H1 (cell line): ENCODE results near the gene ELMO2. TPM values are rescaled to one million over a fixed set of nuclear protein-coding genes. Genes with fewer than 3 reads are reported as not detected.

Experiments used
- CTCF ChIA-PET: fragments of 300-600 bp; sonication (Branson Sonifier 250); formaldehyde crosslinking; loops from one replicate; lab custom pipeline; 2021; ENCODE audit not compliant: partially characterized antibody; lab: Charles Lee
- POLR2A ChIA-PET: fragments of 300-600 bp; sonication (Branson Sonifier 250); formaldehyde crosslinking; loops from one replicate; lab custom pipeline; 2021; ENCODE audit warnings: inconsistent platforms; ENCODE audit not compliant: partially characterized antibody; lab: Charles Lee
- DNase-seq, 2 experiments: peaks; one replicate each; pipeline versions ENCODE4 v3.0.0 to v3.0.0-alpha.2; 2010 to 2022; ENCODE audit warnings: low spot score in 2 of 2, low read depth in 1 of 2, mixed read lengths in 1 of 2
- FAIRE-seq: peaks from 2 replicates; lab custom pipeline; 2011; peaks lifted over from hg19 to GRCh38; lab: Jason Lieb, UNC
- H2AFZ ChIP-seq: 2 replicates; pipeline ENCODE4 v1.8.1; 2012; ENCODE audit warnings: low read length, inconsistent platforms
- H2AK5ac ChIP-seq: 2 replicates; pipeline ENCODE4 v1.6.1; 2013; ENCODE audit warnings: low read depth, low read length
- H2BK120ac ChIP-seq: replicated peaks from 2 replicates; pipeline ENCODE3; 2013; ENCODE audit warnings: low read depth, low read length, inconsistent platforms
- H2BK12ac ChIP-seq: 2 replicates; pipeline ENCODE4 v1.6.1; 2013; ENCODE audit warnings: low read depth, low read length
- H2BK15ac ChIP-seq: 2 replicates; pipeline ENCODE4 v1.6.1; 2013; ENCODE audit warnings: low read length
- H2BK20ac ChIP-seq: 2 replicates; pipeline ENCODE4 v1.6.1; 2013; ENCODE audit warnings: low read length
- H2BK5ac ChIP-seq: 2 replicates; pipeline ENCODE4 v1.6.1; 2013; ENCODE audit warnings: low read depth, low read length
- H3K14ac ChIP-seq: 2 replicates; pipeline ENCODE4 v1.6.1; 2013; ENCODE audit warnings: inconsistent platforms; ENCODE audit not compliant: insufficient read length
- H3K18ac ChIP-seq: 2 replicates; pipeline ENCODE4 v1.6.1; 2013; ENCODE audit warnings: low read length; ENCODE audit errors: extremely low read depth
- H3K23ac ChIP-seq: 2 replicates; pipeline ENCODE4 v1.6.1; 2013; ENCODE audit warnings: inconsistent platforms; ENCODE audit not compliant: insufficient read length
- H3K23me2 ChIP-seq: 2 replicates; pipeline ENCODE4 v1.6.1; 2013; ENCODE audit warnings: low read depth, low read length
- H3K27ac ChIP-seq: 2 replicates; pipeline ENCODE4 v1.6.1; 2011; ENCODE audit warnings: low read depth, low read length, inconsistent platforms
- H3K27me3 ChIP-seq, 4 experiments: replicated peaks in 1 of 4; 1 replicate in 1 of 4; 2 replicates in 3 of 4; pipeline versions ENCODE4 v1.6.1 to v1.8.1; 2011 to 2013; ENCODE audit warnings: low read length in 3 of 4, mild to moderate bottlenecking in 3 of 4, inconsistent platforms in 2 of 4, mixed read lengths in 2 of 4, moderate library complexity in 1 of 4; ENCODE audit not compliant: control insufficient read depth in 3 of 4, insufficient read depth in 3 of 4; ENCODE audit errors: extremely low read depth in 1 of 4
- H3K36me3 ChIP-seq, 4 experiments: 2 replicates each; pipeline versions ENCODE4 v1.6.1 to v1.8.1; 2011 to 2013; ENCODE audit warnings: mild to moderate bottlenecking in 4 of 4, low read length in 3 of 4, moderate library complexity in 2 of 4, control low read depth in 1 of 4, inconsistent platforms in 1 of 4; ENCODE audit not compliant: insufficient read depth in 4 of 4, control insufficient read depth in 2 of 4
- H3K4ac ChIP-seq: replicated peaks from 2 replicates; pipeline ENCODE3; 2013; ENCODE audit warnings: low read length, low read depth, mixed read lengths, inconsistent platforms; ENCODE audit not compliant: insufficient read length
- H3K4me1 ChIP-seq, 4 experiments: replicated peaks in 1 of 4; 1 replicate in 1 of 4; 2 replicates in 3 of 4; pipeline versions ENCODE4 v1.6.1 to v1.8.1; 2011 to 2013; ENCODE audit warnings: low read length in 3 of 4, inconsistent platforms in 2 of 4, mixed read lengths in 1 of 4; ENCODE audit not compliant: insufficient read depth in 4 of 4, control insufficient read depth in 3 of 4
- H3K4me2 ChIP-seq, 2 experiments: 2 replicates each; pipeline versions ENCODE4 v1.6.1 to v1.8.1; 2011 to 2013; ENCODE audit warnings: low read depth in 2 of 2, low read length in 2 of 2, control low read depth in 1 of 2, inconsistent platforms in 1 of 2, mild to moderate bottlenecking in 1 of 2; ENCODE audit not compliant: insufficient read depth in 1 of 2
- H3K4me3 ChIP-seq, 4 experiments: fragments of 200-600, 300-600 bp in 1 of 4; sonication (generic), shearing (Covaris generic), sonication (Bioruptor Twin) in 1 of 4; 2 replicates each; pipeline versions ENCODE4 v1.5.1 to v1.8.1; 2011 to 2016; ENCODE audit warnings: low read length in 4 of 4, low read depth in 3 of 4, control low read depth in 2 of 4, inconsistent platforms in 2 of 4, mild to moderate bottlenecking in 2 of 4, mixed read lengths in 1 of 4, moderate library complexity in 1 of 4; ENCODE audit not compliant: insufficient read depth in 2 of 4; ENCODE audit errors: extremely low read depth in 1 of 4
- H3K56ac ChIP-seq: replicated peaks from 2 replicates; pipeline ENCODE3; 2013; ENCODE audit warnings: low read depth, mild to moderate bottlenecking, mixed read lengths, low read length, inconsistent platforms; ENCODE audit not compliant: insufficient read length
- H3K79me1 ChIP-seq: 2 replicates; pipeline ENCODE4 v1.6.1; 2013; ENCODE audit warnings: low read depth, low read length, control low read depth
- H3K79me2 ChIP-seq, 2 experiments: 2 replicates each; pipeline versions ENCODE4 v1.6.1 to v1.8.1; 2012 to 2013; ENCODE audit warnings: low read length in 2 of 2, mild to moderate bottlenecking in 2 of 2, inconsistent platforms in 1 of 2; ENCODE audit not compliant: insufficient read depth in 2 of 2, control insufficient read depth in 1 of 2
- H3K9ac ChIP-seq, 4 experiments: replicated peaks in 1 of 4; 1 replicate in 1 of 4; 2 replicates in 3 of 4; pipeline versions ENCODE4 v1.6.1 to v1.8.1; 2011 to 2013; ENCODE audit warnings: low read depth in 3 of 4, low read length in 3 of 4, control low read depth in 2 of 4, mild to moderate bottlenecking in 2 of 4, moderate library complexity in 2 of 4, inconsistent platforms in 1 of 4; ENCODE audit errors: extremely low read depth in 1 of 4
- H3K9me3 ChIP-seq, 2 experiments: 2 replicates each; pipeline versions ENCODE4 v1.6.1 to v1.8.1; 2012 to 2013; ENCODE audit warnings: mild to moderate bottlenecking in 2 of 2, moderate library complexity in 2 of 2, control low read depth in 1 of 2, inconsistent platforms in 1 of 2, low read depth in 1 of 2, low read length in 1 of 2, mixed read lengths in 1 of 2; ENCODE audit not compliant: insufficient read depth in 2 of 2
- H4K20me1 ChIP-seq, 2 experiments: replicated peaks in 1 of 2; 2 replicates each; pipeline versions ENCODE3 to v1.8.1; 2011 to 2013; ENCODE audit warnings: inconsistent platforms in 2 of 2, low read length in 2 of 2, mild to moderate bottlenecking in 1 of 2; ENCODE audit not compliant: insufficient read depth in 2 of 2, control insufficient read depth in 1 of 2
- H4K5ac ChIP-seq: 2 replicates; pipeline ENCODE4 v1.6.1; 2013; ENCODE audit warnings: low read length, low read depth, mixed read lengths, inconsistent platforms; ENCODE audit not compliant: insufficient read length
- H4K8ac ChIP-seq: 2 replicates; pipeline ENCODE4 v1.8.0; 2013; ENCODE audit warnings: mild to moderate bottlenecking, moderate library complexity, low read length, inconsistent platforms; ENCODE audit not compliant: insufficient read depth; ENCODE audit errors: extremely low read depth
- H4K91ac ChIP-seq: replicated peaks from 2 replicates; pipeline ENCODE3; 2013; ENCODE audit warnings: low read length, mixed read lengths, inconsistent platforms; ENCODE audit not compliant: insufficient read length
- CHD1 ChIP-seq: IDR thresholded peaks from 2 replicates; pipeline ENCODE4 v1.6.1; 2012; ENCODE audit warnings: low read depth, low read length, improper control_type of control experiment
- CTBP2 ChIP-seq: IDR thresholded peaks from 2 replicates; pipeline ENCODE4 v1.7.0; 2011; ENCODE audit warnings: borderline replicate concordance, mild to moderate bottlenecking, moderate library complexity, mixed read lengths, low read length; ENCODE audit not compliant: insufficient read depth, insufficient read length
- JUND ChIP-seq: IDR thresholded peaks from 2 replicates; pipeline ENCODE4 v1.6.1; 2011; ENCODE audit warnings: mild to moderate bottlenecking, improper control_type of control experiment, low read length
- KDM4A ChIP-seq: IDR thresholded peaks from one replicate; pipeline ENCODE4 v1.7.1; 2012; ENCODE audit warnings: low read depth, mild to moderate bottlenecking, moderate library complexity, low read length, inconsistent platforms; ENCODE audit not compliant: severe bottlenecking
- MAFK ChIP-seq: IDR thresholded peaks from 2 replicates; pipeline ENCODE4 v1.6.1; 2012; ENCODE audit warnings: low read depth, mild to moderate bottlenecking, improper control_type of control experiment, low read length
- NRF1 ChIP-seq: IDR thresholded peaks from 2 replicates; pipeline ENCODE4 v1.6.1; 2011; ENCODE audit warnings: mild to moderate bottlenecking, low read depth, low read length, improper control_type of control experiment
- POLR2AphosphoS5 ChIP-seq: IDR thresholded peaks from 2 replicates; pipeline ENCODE4 v1.6.1; 2011; ENCODE audit warnings: low read depth, low read length
- SP4 ChIP-seq: IDR thresholded peaks from 2 replicates; pipeline ENCODE4 v1.6.1; 2012; ENCODE audit warnings: low read length, inconsistent platforms
- SUZ12 ChIP-seq: fragments of 200-600 bp; sonication (generic); IDR thresholded peaks from 2 replicates; pipeline ENCODE4 v1.6.1; 2012; ENCODE audit warnings: mild to moderate bottlenecking, inconsistent platforms, low read length, moderate library complexity, mixed read lengths
- TAF7 ChIP-seq: optimal IDR thresholded peaks from 2 replicates; pipeline ENCODE3; 2011; ENCODE audit warnings: low read depth, mild to moderate bottlenecking, inconsistent platforms, low read length, moderate library complexity, borderline replicate concordance
- WGBS, 2 experiments: shearing (Covaris generic) in 1 of 2; methylation state at CpG; one replicate each; pipeline versions ENCODE4 v1.1.6 to v1.1.7; 2013 to 2015; ENCODE audit warnings: low lambda C conversion rate in 2 of 2, mixed read lengths in 2 of 2, inconsistent platforms in 1 of 2, low coverage in 1 of 2, missing lambda C conversion rate in 1 of 2; ENCODE audit not compliant: insufficient replicate concordance in 2 of 2, insufficient coverage in 1 of 2, insufficient read length in 1 of 2; ENCODE audit errors: extremely low coverage in 1 of 2, missing lambda C conversion rate in 1 of 2; 5-methylcytosine and 5-hydroxymethylcytosine counted together
- polyA plus RNA-seq, 7 experiments: library from polyadenylated mRNA; depleted of rRNA in 3 of 7; stranded (reverse) in 5 of 7; unstranded in 2 of 7; fragments of >200 nt in 5 of 7; fragments of 200-250 nt in 2 of 7; gene quantifications; 1 replicate in 5 of 7; 2 replicates in 1 of 7; 4 replicates in 1 of 7; pipeline versions ENCODE4 v1.2.1 to v1.2.3, GENCODE V29; 2011 to 2013; ENCODE audit warnings: missing spikeins in 2 of 7, mixed read lengths in 2 of 7
- total RNA-seq: library from RNA; stranded (reverse); fragmentation: NEBNext Ultra II Directional; extraction: Animal tissue kit (Norgen Biotek cat#: 25700); gene quantifications from 2 replicates; pipeline ENCODE4 v1.2.1, GENCODE V29; 2021

The ELMO2 gene
- total and polyA plus RNA-seq, 2 of the 8 experiments (the other 6 are each of a cell fraction or from before 2014, with no cell fraction given): 34.3 to 39.7 TPM

DNA sequence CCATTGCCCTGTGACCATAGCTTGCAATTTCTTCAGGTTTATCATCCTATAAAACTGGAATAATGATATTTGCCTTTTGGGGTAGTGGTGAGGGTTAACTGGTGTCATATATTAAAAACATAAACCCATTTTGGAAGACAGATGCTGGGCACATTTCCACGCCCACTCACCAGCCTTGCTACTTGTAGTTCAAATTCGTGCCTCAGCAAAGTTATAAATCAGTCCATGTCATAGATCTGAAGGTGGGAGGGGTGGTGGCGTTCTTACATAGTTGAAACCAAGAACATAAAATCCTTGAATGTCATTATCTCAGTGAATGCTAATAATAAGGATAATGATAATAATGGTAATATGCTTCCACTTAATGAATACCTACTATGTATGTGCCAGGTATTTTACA lies 9.4 kb upstream of the ELMO2 start:
- Histone ChIP-seq H3K23me2 (no peaks in the 10 kb centered on the region; the same call in 1 of the 2 replicates), H4K91ac (no peak overlapping the region), H2BK12ac (no peak overlapping the region), H3K56ac (no peak overlapping the region), H2BK15ac (no peak overlapping the region), H2AK5ac (no peak overlapping the region), H3K79me2 (no peaks in the 10 kb centered on the region), H3K9me3 (no peaks in the 10 kb centered on the region), H3K36me3 (no peaks in the 10 kb centered on the region), H3K4me2 (no peak overlapping the region), H4K5ac (no peak overlapping the region), H2BK20ac (no peak overlapping the region), H3K18ac (no peak overlapping the region), H3K27me3 (no peaks in the 10 kb centered on the region), H3K27ac (no peak overlapping the region), H4K8ac (no peak overlapping the region), H3K9ac (no peak overlapping the region), H2BK120ac (no peak overlapping the region), H2AFZ (no peak overlapping the region), H3K4ac (no peak overlapping the region), H3K4me3 (no peak overlapping the region), H2BK5ac (no peak overlapping the region), H3K14ac (no peak overlapping the region), H4K20me1 (no peaks in the 10 kb centered on the region), H3K79me1 (no peaks in the 10 kb centered on the region), H3K23ac (no peak overlapping the region), H3K4me1 (peaks cover 0 to 4% (median under 1%) of the 10 kb centered on the region in 4 experiments; a peak in 2 of 7 replicates)
- no peak for FAIRE-seq
- CTCF ChIA-PET: interaction anchor here (0.7 to 2.5 kb wide), 6 partner anchors 9 to 401 kb away, joined by 3 to 14 read pairs (median 4); no protein-coding TSS in a partner anchor
- 77% methylated on average over 3 of the region's 3 CpGs; no CpG with 5 or more reads in 1 of the 2 experiments for WGBS, 2 experiments
- DNase-seq: no peak
- POLR2A ChIA-PET: no interaction called here
- TF ChIP-seq SP4 (no peak), CTBP2 (no peak), MAFK (no peak), TAF7 (no peak), KDM4A (no peak), POLR2AphosphoS5 (no peak), NRF1 (no peak), JUND (no peak), SUZ12 (no peak), CHD1 (no peak)
